ENCODE data around the gene NES.

Gene NES

DNA sequence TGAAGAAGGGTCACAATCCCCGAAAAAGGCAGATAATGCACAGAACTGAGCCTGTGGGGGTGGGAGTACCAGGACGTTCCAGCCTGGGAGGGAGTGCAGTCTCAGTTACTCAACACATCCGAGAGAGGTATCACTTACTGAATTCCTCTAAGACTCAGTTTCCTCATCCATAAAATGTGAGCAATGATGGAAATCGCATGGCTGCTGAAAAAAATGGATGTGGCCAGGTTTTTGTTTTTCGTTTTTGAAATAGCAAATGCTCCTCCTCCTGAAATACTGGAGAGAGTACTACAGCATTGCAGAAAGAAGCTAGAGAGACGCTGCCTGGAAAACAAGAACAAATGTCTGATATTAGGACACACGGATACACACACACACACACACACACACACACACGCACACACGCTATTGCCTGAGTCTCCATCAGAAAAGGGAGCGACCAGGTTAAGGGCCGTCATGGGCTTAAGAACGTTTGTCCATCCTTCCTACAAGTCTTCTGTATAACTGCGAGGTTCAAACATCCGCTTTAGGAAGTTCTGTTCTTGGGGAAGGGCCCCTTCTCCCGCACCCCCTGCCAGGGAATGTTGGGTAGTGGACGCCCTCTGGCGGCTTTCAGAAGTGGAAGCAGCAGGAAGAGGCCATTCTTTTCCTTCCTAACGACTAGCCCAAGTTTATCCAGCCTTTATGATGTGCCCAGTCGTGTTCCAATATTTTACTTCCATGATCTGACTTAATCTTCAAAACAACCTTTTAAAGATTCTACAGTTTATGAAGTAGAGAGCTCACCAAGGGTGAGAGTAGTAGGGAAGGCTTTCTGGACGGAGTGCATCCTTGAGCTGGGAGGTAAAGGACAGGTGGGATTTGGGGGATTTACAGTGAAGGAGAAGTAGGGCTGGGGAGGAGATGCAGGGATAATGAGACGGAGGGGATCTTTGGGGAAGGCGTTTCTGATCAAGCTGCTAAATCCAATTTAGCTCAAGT lies 699 bp upstream of the NES start:
- TF ChIP-seq, protein P1, sequence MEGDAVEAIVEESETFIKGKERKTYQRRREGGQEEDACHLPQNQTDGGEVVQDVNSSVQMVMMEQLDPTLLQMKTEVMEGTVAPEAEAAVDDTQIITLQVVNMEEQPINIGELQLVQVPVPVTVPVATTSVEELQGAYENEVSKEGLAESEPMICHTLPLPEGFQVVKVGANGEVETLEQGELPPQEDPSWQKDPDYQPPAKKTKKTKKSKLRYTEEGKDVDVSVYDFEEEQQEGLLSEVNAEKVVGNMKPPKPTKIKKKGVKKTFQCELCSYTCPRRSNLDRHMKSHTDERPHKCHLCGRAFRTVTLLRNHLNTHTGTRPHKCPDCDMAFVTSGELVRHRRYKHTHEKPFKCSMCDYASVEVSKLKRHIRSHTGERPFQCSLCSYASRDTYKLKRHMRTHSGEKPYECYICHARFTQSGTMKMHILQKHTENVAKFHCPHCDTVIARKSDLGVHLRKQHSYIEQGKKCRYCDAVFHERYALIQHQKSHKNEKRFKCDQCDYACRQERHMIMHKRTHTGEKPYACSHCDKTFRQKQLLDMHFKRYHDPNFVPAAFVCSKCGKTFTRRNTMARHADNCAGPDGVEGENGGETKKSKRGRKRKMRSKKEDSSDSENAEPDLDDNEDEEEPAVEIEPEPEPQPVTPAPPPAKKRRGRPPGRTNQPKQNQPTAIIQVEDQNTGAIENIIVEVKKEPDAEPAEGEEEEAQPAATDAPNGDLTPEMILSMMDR (IDR thresholded peaks at IDR 0.05; ENCODE audit: low read length, missing control alignments): peak; percentile 96
- peak; percentile 88 for DNase-seq (ENCODE audit: low read depth)
- peak overlapping the region; percentile 50 for H3K4me3 ChIP-seq (replicated peaks; ENCODE audit: low read depth, low read length)

DNA sequence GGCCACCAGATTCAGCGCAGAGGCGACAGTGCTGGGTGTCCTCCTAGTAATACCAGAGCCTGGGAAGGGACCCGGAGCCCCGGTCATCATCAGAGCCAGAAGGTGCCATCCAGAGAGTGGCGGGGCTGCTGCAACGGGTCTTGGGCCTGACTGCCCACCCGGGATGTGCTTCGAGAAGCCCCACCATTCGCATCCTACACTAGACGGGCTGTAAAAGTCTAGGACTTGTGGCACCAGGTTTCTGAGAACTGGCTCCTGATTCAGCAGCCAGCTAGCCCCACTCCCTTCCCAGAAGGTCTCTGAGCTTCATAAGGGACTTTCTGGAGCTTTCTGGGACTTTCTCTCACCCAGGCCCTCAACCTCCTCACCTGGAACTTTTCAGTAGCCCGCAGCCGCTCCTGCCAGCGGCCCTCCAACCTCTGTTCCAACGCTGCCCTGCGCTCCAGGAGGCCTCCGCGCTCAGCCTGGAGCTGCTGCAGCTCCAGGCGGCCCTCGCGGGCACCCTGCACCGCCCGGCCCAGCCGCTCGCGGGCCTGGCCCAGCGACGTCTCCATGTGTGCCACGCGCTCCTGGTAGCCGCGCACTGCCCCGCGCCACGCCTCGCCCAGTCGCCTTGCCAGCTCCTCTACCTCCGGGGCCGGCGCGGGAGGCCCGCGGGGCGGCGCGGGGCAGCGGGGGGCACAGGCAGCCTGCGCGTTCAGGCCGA lies 940 bp downstream of the NES start:
- TF ChIP-seq, protein P1 (IDR thresholded peaks at IDR 0.05; ENCODE audit: low read length, missing control alignments): no peak
- peak overlapping the region; percentile 50 for H3K4me3 ChIP-seq (replicated peaks; ENCODE audit: low read depth, low read length)
- DNase-seq (ENCODE audit: low read depth): no peak

DNA sequence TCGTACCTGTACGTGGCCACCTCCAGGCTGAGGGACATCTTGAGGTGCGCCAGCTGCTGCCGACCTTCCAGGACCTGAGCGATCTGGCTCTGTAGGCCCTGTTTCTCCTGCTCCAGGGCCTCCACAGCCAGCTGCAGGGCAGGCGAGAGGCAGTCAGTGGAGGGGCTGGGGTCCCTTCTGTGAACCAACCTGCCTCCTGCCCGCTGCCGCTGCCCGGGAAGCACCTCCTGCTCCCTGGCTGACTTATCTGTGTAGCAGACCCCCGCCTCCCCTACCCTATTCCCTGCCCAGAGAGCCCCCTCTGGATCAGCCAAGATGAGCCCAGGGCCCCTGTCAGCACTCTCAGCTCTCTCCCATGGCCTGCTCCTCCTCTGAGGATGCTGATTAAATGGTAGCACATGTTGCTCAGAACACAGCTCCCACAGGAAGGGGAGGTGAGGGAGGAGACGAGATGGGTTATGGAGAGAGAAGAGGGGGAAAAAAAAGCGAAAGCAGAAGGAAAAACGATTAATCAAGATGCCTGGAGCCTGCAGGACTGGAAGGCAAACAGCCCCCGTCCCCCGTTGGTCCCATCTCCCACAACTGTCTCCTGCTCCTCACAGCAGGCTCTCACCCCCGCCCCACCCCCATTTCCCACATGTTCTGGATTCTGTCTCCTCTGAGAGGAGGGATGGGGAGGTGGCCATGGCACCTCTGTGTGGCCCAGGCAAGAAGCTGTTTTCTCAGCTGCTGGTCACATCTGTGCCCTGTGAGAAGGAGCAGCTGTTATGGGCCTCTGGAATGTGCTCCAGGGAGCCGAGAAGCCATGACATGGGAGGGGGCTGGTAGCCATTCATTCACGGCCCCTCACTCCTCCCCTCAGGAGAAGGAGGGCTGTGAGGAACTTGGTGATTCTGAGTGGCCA lies 1.7 kb downstream of the NES start:
- DNase-seq (ENCODE audit: low read depth): peak; percentile 49
- peak overlapping the region; percentile 40 for H3K4me3 ChIP-seq (replicated peaks; ENCODE audit: low read depth, low read length)
- TF ChIP-seq, protein P1 (IDR thresholded peaks at IDR 0.05; ENCODE audit: low read length, missing control alignments): no peak

DNA sequence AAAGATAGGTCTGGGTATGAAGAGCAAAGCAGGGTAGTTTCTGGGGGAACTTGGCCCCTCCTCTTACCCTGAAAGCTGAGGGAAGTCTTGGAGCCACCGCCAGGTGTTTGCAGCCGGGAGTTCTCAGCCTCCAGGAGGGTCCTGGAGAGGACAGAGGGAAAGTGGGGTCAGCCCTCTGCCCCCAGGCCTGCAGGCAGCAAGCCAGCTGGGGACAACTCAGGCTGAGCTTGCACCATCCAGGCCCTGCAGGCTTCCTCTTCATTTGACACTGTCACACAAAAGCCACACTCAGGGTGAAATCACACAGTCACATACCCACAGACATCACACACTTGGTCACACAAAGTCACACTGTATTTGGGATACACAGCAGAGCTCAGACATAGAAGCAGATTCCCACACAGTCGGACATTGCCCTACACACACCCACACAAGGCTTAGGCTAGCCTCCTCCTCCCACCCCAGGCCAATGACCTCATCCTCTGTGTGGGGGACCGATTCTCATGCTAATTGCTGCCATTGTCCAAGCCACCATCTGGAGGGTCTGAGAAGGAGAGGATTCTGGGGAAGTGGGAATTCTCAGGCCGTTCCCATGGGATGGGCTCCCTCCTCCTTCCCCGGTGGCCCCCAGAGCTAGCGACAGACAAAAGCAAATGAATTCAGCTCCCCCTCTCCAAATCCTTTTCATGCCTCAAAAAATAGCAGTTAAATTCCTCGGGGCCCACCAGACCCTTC lies 3.7 kb downstream of the NES start:
- TF ChIP-seq, protein P1 (IDR thresholded peaks at IDR 0.05; ENCODE audit: low read length, missing control alignments): no peak
- H3K4me3 ChIP-seq (replicated peaks; ENCODE audit: low read depth, low read length): no peak overlapping the region
- no peak for DNase-seq (ENCODE audit: low read depth)

DNA sequence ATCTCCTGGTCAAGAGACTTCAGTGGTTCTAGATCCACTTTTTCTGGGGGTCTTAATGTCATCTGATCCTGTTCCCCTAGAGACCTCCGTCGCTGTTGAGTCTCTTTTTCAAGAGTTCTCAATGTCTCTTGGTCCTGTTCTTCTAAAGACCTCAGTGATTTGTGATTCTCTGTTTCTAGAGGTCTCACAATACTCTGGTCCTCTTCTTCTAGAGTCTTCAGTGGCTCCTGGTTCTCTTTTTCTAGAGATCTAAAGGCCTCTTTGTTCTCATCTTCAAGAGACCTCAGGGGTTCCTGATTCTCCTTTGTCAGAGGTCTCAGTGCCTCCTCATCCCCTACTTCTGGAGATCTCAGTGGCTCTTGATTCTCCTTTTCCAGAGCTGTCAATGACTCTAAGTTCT lies 5.4 kb downstream of the NES start:
- DNase-seq (ENCODE audit: low read depth): no peak
- TF ChIP-seq, protein P1 (IDR thresholded peaks at IDR 0.05; ENCODE audit: low read length, missing control alignments): no peak

DNA sequence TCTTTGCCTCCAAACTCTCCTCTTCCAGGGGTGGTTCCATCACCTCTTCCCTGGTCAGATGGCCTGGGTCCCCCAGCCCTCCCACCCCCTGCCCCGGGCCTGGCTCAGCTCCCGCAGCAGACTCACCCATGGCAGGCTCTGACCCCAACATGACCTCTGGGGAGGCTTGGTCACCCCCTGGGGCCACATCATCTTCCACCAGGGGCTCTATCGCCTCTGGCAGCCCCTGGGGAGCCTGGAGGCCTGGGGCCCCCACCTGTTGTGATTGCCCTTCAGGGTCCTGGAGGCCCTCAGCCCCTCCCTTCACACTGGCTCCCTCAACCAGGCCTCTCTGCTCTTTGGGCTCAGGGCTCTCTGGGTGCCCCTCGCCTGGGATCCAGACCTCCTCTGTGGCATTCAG lies 6.4 kb downstream of the NES start:
- H3K4me3 ChIP-seq (replicated peaks; ENCODE audit: low read depth, low read length): no peak overlapping the region
- no peak for DNase-seq (ENCODE audit: low read depth)
- TF ChIP-seq, protein P1 (IDR thresholded peaks at IDR 0.05; ENCODE audit: low read length, missing control alignments): no peak

More for the DNA sequence above, 5.4 kb downstream of the NES start:
- H3K4me3 ChIP-seq (replicated peaks; ENCODE audit: low read depth, low read length): no peak overlapping the region
